ENCODE results near the gene MYOG. TPM values are rescaled to one million over a fixed set of nuclear protein-coding genes. Genes with fewer than 3 reads are reported as not detected.

MYOG gene
- total and polyA plus RNA-seq, 4 experiments from 2014 or later = not detected

GRCh38 chr1:203091761-203092330 is 6.0 kb upstream of the MYOG start:
- H3K27ac Mint-ChIP-seq = no peak overlapping the region
- H3K27me3 ChIP-seq (ENCODE audit: insufficient read depth, low read length) = peaks cover 4% of the 10 kb centered on the region
- H3K27me3 Mint-ChIP-seq = peaks cover 8 to 20% of the 10 kb centered on the region in 2 donors
- peaks cover 2 to 31% (median 22%) of the 10 kb centered on the region in 8 donors for H3K9me3 Mint-ChIP-seq
- no peaks in the 10 kb centered on the region for H3K9me3 ChIP-seq (ENCODE audit: control insufficient read depth in 1 of 2, low read length in 2 of 2)
- no peaks in the 10 kb centered on the region for H3K36me3 ChIP-seq (ENCODE audit: insufficient read depth, low read length)
- H3K4me1 Mint-ChIP-seq = no peaks in the 10 kb centered on the region
- no peak overlapping the region for H3K4me3 Mint-ChIP-seq
- H3K4me3 ChIP-seq (ENCODE audit: low read length in 2 of 2) = no peak overlapping the region
- H3K36me3 Mint-ChIP-seq = peaks cover 0 to 1% of the 10 kb centered on the region in 2 donors
- ChIA-PET POLR2A (ENCODE audit: partially characterized antibody) (no interaction called here), CTCF (ENCODE audit: partially characterized antibody) (no interaction called here)
- H3K4me1 ChIP-seq (ENCODE audit: insufficient read depth, low read length) = no peaks in the 10 kb centered on the region
- intact Hi-C loops (cut with micrococcal nuclease) = no loop called here
- DNase-seq = no peak
- H3K27ac ChIP-seq (ENCODE audit: low read depth, low read length) = no peak overlapping the region

GRCh38 chr1:203091199-203091477 is 5.3 kb upstream of the MYOG start:
- no peaks in the 10 kb centered on the region for H3K36me3 ChIP-seq (ENCODE audit: insufficient read depth, low read length)
- ChIA-PET CTCF (ENCODE audit: partially characterized antibody) (no interaction called here), POLR2A (ENCODE audit: partially characterized antibody) (no interaction called here)
- no peaks in the 10 kb centered on the region for H3K9me3 ChIP-seq (ENCODE audit: control insufficient read depth in 1 of 2, low read length in 2 of 2)
- peaks cover 4% of the 10 kb centered on the region for H3K27me3 ChIP-seq (ENCODE audit: insufficient read depth, low read length)
- peaks cover 7 to 20% of the 10 kb centered on the region in 2 donors for H3K27me3 Mint-ChIP-seq
- H3K27ac ChIP-seq (ENCODE audit: low read depth, low read length) = no peak overlapping the region
- peaks cover 1 to 27% (median 20%) of the 10 kb centered on the region in 8 donors for H3K9me3 Mint-ChIP-seq
- H3K27ac Mint-ChIP-seq = no peak overlapping the region
- H3K36me3 Mint-ChIP-seq = peaks cover 0 to 1% of the 10 kb centered on the region in 2 donors
- no peak for DNase-seq
- no peak overlapping the region for H3K4me3 Mint-ChIP-seq
- no peaks in the 10 kb centered on the region for H3K4me1 Mint-ChIP-seq
- no peak overlapping the region for H3K4me3 ChIP-seq (ENCODE audit: low read length in 2 of 2)
- intact Hi-C loops (cut with micrococcal nuclease) = no loop called here
- H3K4me1 ChIP-seq (ENCODE audit: insufficient read depth, low read length) = no peaks in the 10 kb centered on the region

DNA sequence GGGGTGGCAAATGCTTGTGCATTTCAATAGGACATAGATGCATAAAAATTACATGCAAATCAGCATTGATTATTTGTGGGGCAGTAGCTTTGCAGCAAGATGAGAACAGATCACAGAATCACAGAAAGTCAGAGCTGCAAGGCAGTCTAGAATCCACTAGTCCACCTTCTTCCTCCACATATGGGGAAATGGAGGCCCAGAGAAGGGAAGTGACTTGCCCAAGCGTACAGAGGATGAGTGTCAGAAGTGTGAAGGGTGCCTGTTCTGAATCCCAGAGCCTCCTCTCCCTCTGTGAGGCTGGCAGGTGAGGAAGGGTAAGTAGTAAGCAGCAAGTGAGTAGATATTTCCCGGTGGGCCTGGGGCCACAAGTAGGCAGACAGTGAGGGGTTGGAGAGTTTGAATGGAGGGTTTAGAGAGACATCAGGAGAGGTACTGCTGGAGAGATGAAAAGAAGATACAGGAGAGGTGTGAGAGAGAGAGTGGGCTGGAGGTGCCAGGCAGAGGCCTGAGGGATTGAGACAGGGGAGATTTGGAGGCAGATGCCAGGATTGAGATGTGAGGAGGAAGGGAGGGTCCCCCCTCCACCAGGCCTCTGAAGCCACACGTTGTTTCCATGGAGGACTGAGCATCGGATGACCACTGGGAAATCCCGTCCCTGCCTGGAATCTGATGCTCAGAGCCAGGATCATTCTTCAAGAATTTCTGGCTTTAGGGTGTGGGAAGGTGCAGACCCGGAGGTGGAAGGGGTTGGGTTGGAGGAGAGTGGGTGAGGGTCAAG is 4.8 kb upstream of the MYOG start:
- peaks cover 0 to 22% (median 15%) of the 10 kb centered on the region in 8 donors for H3K9me3 Mint-ChIP-seq
- CTCF ChIA-PET (ENCODE audit: partially characterized antibody) = no interaction called here
- intact Hi-C loops (cut with micrococcal nuclease) = no loop called here

DNA sequence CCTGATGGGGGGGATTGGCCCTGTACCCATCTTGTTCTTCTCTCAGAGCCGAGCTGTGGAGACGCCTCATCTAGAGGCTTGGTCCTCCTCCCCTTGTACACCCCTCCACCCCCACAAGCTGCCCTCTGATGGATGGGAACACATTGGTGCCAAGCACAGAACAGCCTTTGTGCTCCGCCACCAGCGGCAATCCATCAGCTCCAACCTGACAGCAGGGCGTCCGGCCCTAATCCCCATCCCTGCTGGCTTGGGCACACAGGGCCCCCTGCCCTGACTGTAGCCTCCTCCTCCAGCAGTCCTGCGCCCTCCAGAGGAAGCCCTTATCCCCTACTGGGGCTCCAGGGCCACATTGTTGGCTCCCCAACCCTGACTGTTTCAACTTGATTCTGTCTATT is 3.8 kb upstream of the MYOG start:
- no peak overlapping the region for H3K27ac ChIP-seq (ENCODE audit: low read depth, low read length)
- DNase-seq = no peak
- H3K4me1 Mint-ChIP-seq = no peaks in the 10 kb centered on the region
- H3K36me3 Mint-ChIP-seq = peaks cover 0 to 1% of the 10 kb centered on the region in 2 donors
- H3K4me1 ChIP-seq (ENCODE audit: insufficient read depth, low read length) = no peaks in the 10 kb centered on the region
- peaks cover 7 to 20% of the 10 kb centered on the region in 2 donors for H3K27me3 Mint-ChIP-seq
- ChIA-PET POLR2A (ENCODE audit: partially characterized antibody) (no interaction called here), CTCF (ENCODE audit: partially characterized antibody) (no interaction called here)
- H3K27me3 ChIP-seq (ENCODE audit: insufficient read depth, low read length) = peaks cover 4% of the 10 kb centered on the region
- no peak overlapping the region for H3K4me3 ChIP-seq (ENCODE audit: low read length in 2 of 2)
- H3K9me3 Mint-ChIP-seq = peaks cover 0 to 12% (median 5%) of the 10 kb centered on the region in 8 donors
- intact Hi-C loops (cut with micrococcal nuclease) = no loop called here
- H3K36me3 ChIP-seq (ENCODE audit: insufficient read depth, low read length) = no peaks in the 10 kb centered on the region
- H3K4me3 Mint-ChIP-seq = no peak overlapping the region
- H3K9me3 ChIP-seq (ENCODE audit: control insufficient read depth in 1 of 2, low read length in 2 of 2) = no peaks in the 10 kb centered on the region
- no peak overlapping the region for H3K27ac Mint-ChIP-seq

More for the DNA sequence above, 4.8 kb upstream of the MYOG start:
- POLR2A ChIA-PET (ENCODE audit: partially characterized antibody) = no interaction called here
- Mint-ChIP-seq H3K36me3 (peaks cover 0 to 1% of the 10 kb centered on the region in 2 donors), H3K4me3 (no peak overlapping the region), H3K27ac (no peak overlapping the region), H3K27me3 (peaks cover 7 to 20% of the 10 kb centered on the region in 2 donors), H3K4me1 (no peaks in the 10 kb centered on the region)
- Histone ChIP-seq H3K36me3 (ENCODE audit: insufficient read depth, low read length) (no peaks in the 10 kb centered on the region), H3K27me3 (ENCODE audit: insufficient read depth, low read length) (peaks cover 4% of the 10 kb centered on the region), H3K4me1 (ENCODE audit: insufficient read depth, low read length) (no peaks in the 10 kb centered on the region), H3K27ac (ENCODE audit: low read depth, low read length) (no peak overlapping the region), H3K9me3 (ENCODE audit: control insufficient read depth in 1 of 2, low read length in 2 of 2) (no peaks in the 10 kb centered on the region), H3K4me3 (ENCODE audit: low read length in 2 of 2) (no peak overlapping the region)
- DNase-seq = no peak

DNA sequence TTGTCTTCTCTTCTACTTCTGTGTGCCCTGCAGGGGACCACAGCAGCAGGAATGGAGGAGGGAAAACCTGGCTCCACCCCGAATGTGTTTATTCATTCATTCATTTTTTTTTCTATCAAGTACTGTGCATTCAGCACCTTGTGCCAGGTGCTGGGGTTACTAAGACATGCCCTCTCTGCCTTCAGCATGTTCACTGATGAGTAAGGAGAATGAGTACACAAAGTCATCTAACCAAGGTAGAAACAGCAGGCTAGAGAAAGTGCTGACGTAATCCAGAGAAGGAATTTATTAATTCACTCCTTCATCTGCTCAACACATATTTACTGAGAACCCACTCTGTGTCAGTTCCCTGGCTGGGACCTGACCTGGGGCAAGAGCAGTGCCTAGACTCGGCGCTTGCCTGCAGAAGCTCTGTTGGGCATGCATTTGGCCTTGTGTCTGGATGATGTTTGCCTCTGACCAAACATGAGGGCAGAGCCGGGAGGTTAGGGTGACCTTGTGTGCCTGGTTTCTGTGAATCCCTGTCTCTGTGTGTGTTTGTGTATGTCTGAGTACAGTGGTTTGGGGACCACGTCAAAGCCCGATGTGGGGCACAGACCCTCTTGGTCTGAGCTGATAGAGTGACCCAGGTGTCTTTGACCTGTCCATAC is 3.3 kb upstream of the MYOG start:
- Histone ChIP-seq H3K4me3 (ENCODE audit: low read length in 2 of 2) (no peak overlapping the region), H3K9me3 (ENCODE audit: control insufficient read depth in 1 of 2, low read length in 2 of 2) (no peaks in the 10 kb centered on the region), H3K27me3 (ENCODE audit: insufficient read depth, low read length) (peaks cover 4% of the 10 kb centered on the region), H3K36me3 (ENCODE audit: insufficient read depth, low read length) (no peaks in the 10 kb centered on the region), H3K4me1 (ENCODE audit: insufficient read depth, low read length) (no peaks in the 10 kb centered on the region), H3K27ac (ENCODE audit: low read depth, low read length) (no peak overlapping the region)
- ChIA-PET POLR2A (ENCODE audit: partially characterized antibody) (no interaction called here), CTCF (ENCODE audit: partially characterized antibody) (no interaction called here)
- peaks cover 0 to 7% (median 1%) of the 10 kb centered on the region in 8 donors for H3K9me3 Mint-ChIP-seq
- no peak for DNase-seq
- H3K4me1 Mint-ChIP-seq = no peaks in the 10 kb centered on the region
- H3K36me3 Mint-ChIP-seq = no peaks in the 10 kb centered on the region
- peaks cover 7 to 20% of the 10 kb centered on the region in 2 donors for H3K27me3 Mint-ChIP-seq
- intact Hi-C loops (cut with micrococcal nuclease) = no loop called here
- H3K4me3 Mint-ChIP-seq = no peak overlapping the region
- H3K27ac Mint-ChIP-seq = no peak overlapping the region

DNA sequence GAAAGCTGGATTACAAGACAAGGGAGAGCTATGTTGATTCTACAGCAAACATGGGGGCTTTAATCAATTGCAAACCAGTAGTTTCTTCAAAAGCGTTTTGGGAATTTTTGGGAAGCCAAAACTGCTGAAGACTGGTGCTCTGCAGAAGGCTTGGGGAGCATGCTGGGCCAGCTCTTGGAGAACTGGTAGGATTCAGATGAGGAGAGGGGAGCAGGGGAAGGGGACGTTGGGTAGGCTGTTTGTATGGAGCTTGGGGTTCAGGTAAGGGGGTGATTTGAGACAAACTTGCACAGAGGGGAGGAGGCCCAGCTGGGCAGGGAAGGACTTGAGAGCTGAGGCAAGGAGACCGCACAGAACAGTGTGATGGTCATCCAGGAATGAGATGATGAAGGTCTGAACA is 2.6 kb upstream of the MYOG start:
- peaks cover 7 to 20% of the 10 kb centered on the region in 2 donors for H3K27me3 Mint-ChIP-seq
- peaks cover 0 to 4% (median 0%) of the 10 kb centered on the region in 8 donors for H3K9me3 Mint-ChIP-seq
- intact Hi-C loops (cut with micrococcal nuclease) = no loop called here
- H3K27ac Mint-ChIP-seq = no peak overlapping the region
- H3K4me1 ChIP-seq (ENCODE audit: insufficient read depth, low read length) = no peaks in the 10 kb centered on the region
- no peak overlapping the region for H3K4me3 Mint-ChIP-seq
- ChIA-PET POLR2A (ENCODE audit: partially characterized antibody) (no interaction called here), CTCF (ENCODE audit: partially characterized antibody) (no interaction called here)
- no peaks in the 10 kb centered on the region for H3K4me1 Mint-ChIP-seq
- DNase-seq = no peak
- no peak overlapping the region for H3K4me3 ChIP-seq (ENCODE audit: low read length in 2 of 2)
- no peaks in the 10 kb centered on the region for H3K36me3 Mint-ChIP-seq
- H3K27me3 ChIP-seq (ENCODE audit: insufficient read depth, low read length) = peaks cover 4% of the 10 kb centered on the region
- no peaks in the 10 kb centered on the region for H3K36me3 ChIP-seq (ENCODE audit: insufficient read depth, low read length)
- no peaks in the 10 kb centered on the region for H3K9me3 ChIP-seq (ENCODE audit: control insufficient read depth in 1 of 2, low read length in 2 of 2)
- H3K27ac ChIP-seq (ENCODE audit: low read depth, low read length) = no peak overlapping the region

DNA sequence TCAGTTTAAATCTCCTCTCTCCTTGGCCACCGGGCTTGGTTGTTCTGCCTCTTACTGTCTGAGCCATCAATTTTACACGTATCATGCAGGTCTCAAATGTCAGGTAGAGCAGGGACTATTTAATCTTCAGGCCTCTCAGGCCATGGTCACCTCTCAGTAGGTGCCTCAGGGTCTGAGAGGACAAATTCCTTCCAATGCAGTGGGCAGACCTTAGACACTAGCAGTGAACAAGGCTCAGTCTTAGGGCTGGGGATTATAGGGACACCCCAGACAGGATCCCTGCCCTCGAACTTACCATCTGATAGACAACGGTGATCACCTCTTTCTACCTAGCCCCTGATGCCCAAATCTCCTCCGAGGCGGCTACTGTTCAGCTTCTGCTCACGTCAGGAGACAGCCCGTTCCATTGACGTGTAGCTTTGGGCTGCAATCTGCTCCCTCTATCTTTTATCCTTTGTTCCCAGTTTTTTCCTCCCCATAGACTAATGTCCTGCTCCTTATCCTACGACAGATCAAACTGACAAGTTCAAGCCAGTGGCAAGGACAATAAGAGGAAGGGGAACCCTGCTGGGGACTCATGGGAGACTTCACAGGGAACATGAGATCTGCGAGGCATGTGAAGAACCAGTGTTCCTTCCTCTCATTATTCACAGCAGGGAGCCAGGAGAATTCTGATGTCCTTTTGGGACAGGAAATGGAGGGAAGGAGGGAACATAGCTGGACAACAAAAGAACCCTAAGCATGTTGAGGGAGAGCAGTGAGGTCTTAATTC is 1.4 kb upstream of the MYOG start:
- H3K36me3 Mint-ChIP-seq = no peaks in the 10 kb centered on the region
- H3K27me3 Mint-ChIP-seq = peaks cover 7 to 20% of the 10 kb centered on the region in 2 donors
- H3K4me3 ChIP-seq (ENCODE audit: low read length in 2 of 2) = no peak overlapping the region
- no peak overlapping the region for H3K27ac Mint-ChIP-seq
- peaks cover 0 to 3% (median 0%) of the 10 kb centered on the region in 8 donors for H3K9me3 Mint-ChIP-seq
- H3K36me3 ChIP-seq (ENCODE audit: insufficient read depth, low read length) = no peaks in the 10 kb centered on the region
- DNase-seq = no peak
- no peak overlapping the region for H3K27ac ChIP-seq (ENCODE audit: low read depth, low read length)
- no peak overlapping the region for H3K4me3 Mint-ChIP-seq
- ChIA-PET POLR2A (ENCODE audit: partially characterized antibody) (no interaction called here), CTCF (ENCODE audit: partially characterized antibody) (interaction anchor here (0.8 kb wide), 1 partner anchor 14 kb away, joined by 3 read pairs; no protein-coding TSS in a partner anchor)
- intact Hi-C loops (cut with micrococcal nuclease) = no loop called here
- peaks cover 4% of the 10 kb centered on the region for H3K27me3 ChIP-seq (ENCODE audit: insufficient read depth, low read length)
- no peaks in the 10 kb centered on the region for H3K9me3 ChIP-seq (ENCODE audit: control insufficient read depth in 1 of 2, low read length in 2 of 2)
- no peaks in the 10 kb centered on the region for H3K4me1 Mint-ChIP-seq
- no peaks in the 10 kb centered on the region for H3K4me1 ChIP-seq (ENCODE audit: insufficient read depth, low read length)

Data from CD4-positive, alpha-beta memory T cell (primary cell).